Type B pancreatic cell (in vitro differentiated cells): Measurements from ENCODE around the gene ERI2. TPM values are rescaled to one million over a fixed set of nuclear protein-coding genes. Genes with fewer than 3 reads are reported as not detected.
A peak's percentile ranks its signal among the peaks of the same experiment; 100 is the strongest.

Experiments used
- DNase-seq: peaks from one replicate; pipeline ENCODE4 v3.0.0; 2021; ENCODE audit warnings: mixed read lengths; ENCODE audit not compliant: unreplicated experiment; ENCODE audit errors: extremely low spot score
- H3K27ac Mint-ChIP-seq: 2 replicates; pipeline ENCODE4 v1.8.0; 2021; ENCODE audit warnings: mild to moderate bottlenecking, mixed read lengths
- H3K27me3 Mint-ChIP-seq: 2 replicates; pipeline ENCODE4 v1.8.0; 2021; ENCODE audit warnings: mixed read lengths
- H3K36me3 Mint-ChIP-seq: 2 replicates; pipeline ENCODE4 v1.8.0; 2021; ENCODE audit warnings: mixed read lengths
- H3K4me1 Mint-ChIP-seq: one replicate; pipeline ENCODE4 v1.8.0; 2021; ENCODE audit warnings: mixed read lengths; ENCODE audit not compliant: unreplicated experiment
- H3K4me3 Mint-ChIP-seq: 2 replicates; pipeline ENCODE4 v1.8.0; 2021; ENCODE audit warnings: mild to moderate bottlenecking, mixed read lengths
- H3K9me3 Mint-ChIP-seq: 2 replicates; pipeline ENCODE4 v1.8.0; 2021; ENCODE audit warnings: mixed read lengths
- CTCF ChIP-seq: fragments of 200-600 bp; sonication (generic); conservative IDR thresholded peaks from 2 replicates; pipeline ENCODE4 v1.5.0; 2021; ENCODE audit warnings: antibody characterized with exemption, mild to moderate bottlenecking
- total RNA-seq: library from RNA; stranded (reverse); gene quantifications from 2 replicates; pipeline ENCODE4 v1.2.1, GENCODE V29; 2021; ENCODE audit warnings: low replicate concordance

Gene ERI2
- total RNA-seq, 1 donor from 2014 or later: 35.9 TPM

- Mint-ChIP-seq H3K36me3 (peaks cover 2% of the 10 kb centered on the region), H3K9me3 (no peaks in the 10 kb centered on the region), H3K4me1 (no peaks in the 10 kb centered on the region), H3K27ac (no peak overlapping the region), H3K27me3 (no peaks in the 10 kb centered on the region), H3K4me3 (no peak overlapping the region)
- no peak for TF ChIP-seq CTCF
- DNase-seq: no peak
Observed at GRCh38 chr16:20829536-20829935, 23.3 kb upstream of the ERI2 start.

DNA sequence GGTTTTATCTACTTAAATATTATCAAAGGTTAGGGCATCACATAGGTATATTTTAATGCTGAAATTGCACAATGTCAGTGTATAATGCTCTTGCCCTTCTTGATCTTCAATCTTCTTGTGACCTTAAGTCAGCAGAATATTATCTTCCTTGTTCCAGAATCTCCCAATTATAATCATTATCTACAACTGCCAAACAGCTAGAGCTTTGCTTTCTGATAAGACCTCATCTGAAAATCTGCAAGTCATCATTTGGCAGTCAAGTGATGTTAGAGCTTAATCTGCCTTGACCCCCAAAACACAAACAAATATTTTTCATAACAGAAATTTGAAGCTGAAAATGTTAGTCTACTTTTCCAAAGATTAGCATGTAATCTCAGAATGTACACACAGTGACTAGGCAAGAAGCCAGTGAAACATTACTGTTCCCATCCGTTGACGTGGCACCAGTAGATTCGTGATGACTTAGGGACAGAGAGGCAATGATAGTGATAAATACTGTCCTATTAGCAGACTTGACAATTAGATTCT lies 19.8 kb upstream of the ERI2 start:
- Mint-ChIP-seq H3K9me3 (no peaks in the 10 kb centered on the region), H3K4me1 (no peaks in the 10 kb centered on the region), H3K27me3 (no peaks in the 10 kb centered on the region), H3K4me3 (no peak overlapping the region), H3K27ac (peak overlapping the region; percentile 50), H3K36me3 (peaks cover 4% of the 10 kb centered on the region)
- TF ChIP-seq CTCF: no peak
- no peak for DNase-seq

- Mint-ChIP-seq H3K27ac (no peak overlapping the region), H3K27me3 (no peaks in the 10 kb centered on the region), H3K4me1 (no peaks in the 10 kb centered on the region), H3K4me3 (no peak overlapping the region), H3K9me3 (no peaks in the 10 kb centered on the region), H3K36me3 (peaks cover 8% of the 10 kb centered on the region)
- no peak for TF ChIP-seq CTCF
- no peak for DNase-seq
Observed at GRCh38 chr16:20822521-20823325, 16.5 kb upstream of the ERI2 start.

- no peaks in the 10 kb centered on the region for H3K4me1 Mint-ChIP-seq
- H3K27me3 Mint-ChIP-seq: no peaks in the 10 kb centered on the region
- peaks cover 14% of the 10 kb centered on the region for H3K36me3 Mint-ChIP-seq
- DNase-seq: no peak
- H3K27ac Mint-ChIP-seq: no peak overlapping the region
- no peak for TF ChIP-seq CTCF
- no peaks in the 10 kb centered on the region for H3K9me3 Mint-ChIP-seq
- no peak overlapping the region for H3K4me3 Mint-ChIP-seq
Observed at GRCh38 chr16:20821682-20822081, 15.4 kb upstream of the ERI2 start.

DNA sequence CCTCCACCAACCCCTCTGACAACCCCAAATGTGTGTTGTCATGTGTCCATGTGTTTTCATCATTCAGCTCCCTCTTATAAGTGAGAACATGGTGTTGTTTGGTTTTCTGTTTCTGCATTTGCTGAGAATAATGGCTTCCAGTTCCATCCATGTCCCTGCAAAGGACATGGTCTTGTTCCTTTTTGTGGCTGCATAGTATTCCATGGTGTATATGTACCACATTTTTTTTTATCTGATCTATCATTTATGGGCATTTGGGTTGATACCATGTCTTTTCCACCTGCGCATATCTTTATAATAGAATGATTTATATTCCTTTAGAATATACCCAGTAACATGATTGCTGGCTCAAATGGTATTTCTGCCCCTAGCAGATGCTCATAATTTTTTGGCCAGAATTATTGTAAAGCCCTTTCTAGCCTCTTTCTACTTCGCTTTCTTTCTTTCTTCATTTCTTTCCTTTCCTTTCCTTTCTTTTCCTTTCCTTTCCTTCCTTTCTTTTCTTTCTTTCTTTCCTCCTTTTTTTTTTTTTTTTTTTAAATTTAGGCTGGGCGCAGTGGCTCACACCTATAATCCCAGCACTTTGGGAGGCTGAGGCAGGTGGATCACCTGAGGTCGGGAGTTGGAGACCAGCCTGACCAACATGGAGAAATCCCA lies 12.8 kb upstream of the ERI2 start:
- Mint-ChIP-seq H3K4me3 (no peak overlapping the region), H3K27ac (no peak overlapping the region), H3K9me3 (no peaks in the 10 kb centered on the region), H3K36me3 (peaks cover 15% of the 10 kb centered on the region), H3K27me3 (no peaks in the 10 kb centered on the region), H3K4me1 (no peaks in the 10 kb centered on the region)
- TF ChIP-seq CTCF: no peak
- no peak for DNase-seq
